Thoracic aorta (tissue), 2 donors: Measurements from ENCODE around the gene B4GALNT4. TPM values are rescaled to one million over a fixed set of nuclear protein-coding genes. Genes with fewer than 3 reads are reported as not detected.
"Not testable (repeated sequence)": the region's sequence is repeated elsewhere in the genome, so short reads cannot be mapped to it uniquely, and the experiment has no call there.

Experiments
- ATAC-seq: fragments of 150-250 bp; one replicate; pipeline ENCODE4 v1.8.0; 2017; ENCODE audit warnings: low read depth; ENCODE audit not compliant: insufficient number of reproducible peaks, low FRiP score
- DNase-seq: peaks from one replicate; pipeline ENCODE4 v3.0.0-alpha.2; 2020; ENCODE audit warnings: low spot score
- H3K27ac ChIP-seq, 2 donors: fragments of 200-600 bp; sonication (generic); 1 replicate in 1 of 2; 2 replicates in 1 of 2; pipeline ENCODE4 v1.5.1; 2016; ENCODE audit warnings: mild to moderate bottlenecking in 2 of 2, moderate library complexity in 2 of 2
- H3K27me3 ChIP-seq: fragments of 200-600 bp; sonication (generic); replicated peaks from 2 replicates; pipeline ENCODE4 v1.6.0; 2016; ENCODE audit warnings: mild to moderate bottlenecking; ENCODE audit not compliant: insufficient read depth
- H3K36me3 ChIP-seq: fragments of 200-600 bp; sonication (generic); one replicate; pipeline ENCODE4 v1.5.1; 2016
- H3K4me1 ChIP-seq, 2 donors: fragments of 200-600 bp; sonication (generic); 1 replicate in 1 of 2; 2 replicates in 1 of 2; pipeline versions ENCODE4 v1.5.1 to v1.6.0; 2016; ENCODE audit warnings: low read depth in 2 of 2, mild to moderate bottlenecking in 1 of 2; ENCODE audit not compliant: control insufficient read depth in 1 of 2
- H3K4me3 ChIP-seq: fragments of 200-600 bp; sonication (generic); 2 replicates; pipeline ENCODE4 v1.5.1; 2016; ENCODE audit warnings: mild to moderate bottlenecking
- H3K9me3 ChIP-seq: fragments of 200-600 bp; sonication (generic); 2 replicates; pipeline ENCODE4 v1.5.1; 2016
- CTCF ChIP-seq: fragments of 200-600 bp; sonication (generic); IDR thresholded peaks from one replicate; pipeline ENCODE4 v1.5.1; 2019; ENCODE audit warnings: antibody characterized with exemption
- total RNA-seq, 2 donors: library from RNA; depleted of rRNA; stranded (reverse); fragments of >200 nt; gene quantifications; one replicate each; pipeline versions ENCODE4 v1.1.0 to v1.2.3, GENCODE V29; 2016

Gene B4GALNT4
- total RNA-seq = 1 to 10 TPM in 1 of 2 donors, under 1 TPM in 1; 0.78 to 3.7 TPM

GRCh38 chr11:369336-370018, at the start of gene B4GALNT4:
TSS of gene B4GALNT4 (plus strand) at chr11:369499. CDS start at chr11:369804, 305 bp downstream.
- H3K4me1 ChIP-seq = no peaks in the 10 kb centered on the region
- DNase-seq = no peak
- no peak within 1 kb of the TSS for H3K27ac ChIP-seq
- H3K27me3 ChIP-seq = no peaks in the 10 kb centered on the region
- peak within 1 kb of the TSS; percentile 8 for H3K4me3 ChIP-seq
- no peaks in the 10 kb centered on the region for H3K36me3 ChIP-seq
- no peak for TF ChIP-seq CTCF
- no peak for ATAC-seq
- no peaks in the 10 kb centered on the region for H3K9me3 ChIP-seq

- not testable (repeated sequence) for H3K36me3 ChIP-seq, H3K9me3 ChIP-seq, ATAC-seq, H3K27me3 ChIP-seq, DNase-seq
- H3K4me1 ChIP-seq = peaks cover 2 to 28% of the 10 kb centered on the region in 2 donors
- peak overlapping the region; percentile 99 for H3K27ac ChIP-seq
- peak overlapping the region; percentile 88 for H3K4me3 ChIP-seq
These were observed 49.4 kb upstream of the B4GALNT4 start for GRCh38 chr11:319888-320273.

GRCh38 chr11:324156-324555, 45.1 kb upstream of the B4GALNT4 start:
- no peaks in the 10 kb centered on the region for H3K9me3 ChIP-seq
- no peaks in the 10 kb centered on the region for H3K27me3 ChIP-seq
- peak overlapping the region in 1 of 2 donors; percentile 70 for H3K27ac ChIP-seq
- ATAC-seq (no peak), DNase-seq (no peak)
- H3K4me1 ChIP-seq = peaks cover 22 to 33% of the 10 kb centered on the region in 2 donors
- H3K36me3 ChIP-seq = no peaks in the 10 kb centered on the region
- H3K4me3 ChIP-seq = no peak overlapping the region
- TF ChIP-seq CTCF = no peak

GRCh38 chr11:324593-325517, 44.4 kb upstream of the B4GALNT4 start:
- H3K36me3 ChIP-seq, ATAC-seq, H3K9me3 ChIP-seq, H3K27me3 ChIP-seq, DNase-seq: not testable (repeated sequence)
- peak overlapping the region; percentile 48 for H3K4me3 ChIP-seq
- H3K27ac ChIP-seq = peak overlapping the region; percentile 70 to 80
- peaks cover 22 to 33% of the 10 kb centered on the region in 2 donors for H3K4me1 ChIP-seq

- H3K36me3 ChIP-seq = no peaks in the 10 kb centered on the region
- no peak for TF ChIP-seq CTCF
- no peaks in the 10 kb centered on the region for H3K27me3 ChIP-seq
- ATAC-seq (no peak), DNase-seq (no peak)
- peaks cover 22 to 33% of the 10 kb centered on the region in 2 donors for H3K4me1 ChIP-seq
- no peak overlapping the region for H3K4me3 ChIP-seq
- H3K9me3 ChIP-seq = no peaks in the 10 kb centered on the region
- peak overlapping the region; percentile 70 to 80 for H3K27ac ChIP-seq
These were observed 43.3 kb upstream of the B4GALNT4 start for GRCh38 chr11:325796-326591.
